GM18951 (cell line): ENCODE measurements around the gene STK32A.

Source experiments
- POLR2A ChIP-seq: IDR thresholded peaks from 4 replicates; pipeline ENCODE4 v1.6.1; 2011; ENCODE audit warnings: mild to moderate bottlenecking; ENCODE audit not compliant: insufficient read length, insufficient read depth; ENCODE audit errors: extremely low read depth
- in situ Hi-C: fragments of 300-500 bp; cut with MboI; formaldehyde crosslinking; loops from one replicate; pipeline ENCODE4 v1.12.0; 2022; ENCODE audit warnings: low sequenced_read_pairs, mixed read lengths, inconsistent platforms; ENCODE audit not compliant: unreplicated experiment

The STK32A gene

DNA sequence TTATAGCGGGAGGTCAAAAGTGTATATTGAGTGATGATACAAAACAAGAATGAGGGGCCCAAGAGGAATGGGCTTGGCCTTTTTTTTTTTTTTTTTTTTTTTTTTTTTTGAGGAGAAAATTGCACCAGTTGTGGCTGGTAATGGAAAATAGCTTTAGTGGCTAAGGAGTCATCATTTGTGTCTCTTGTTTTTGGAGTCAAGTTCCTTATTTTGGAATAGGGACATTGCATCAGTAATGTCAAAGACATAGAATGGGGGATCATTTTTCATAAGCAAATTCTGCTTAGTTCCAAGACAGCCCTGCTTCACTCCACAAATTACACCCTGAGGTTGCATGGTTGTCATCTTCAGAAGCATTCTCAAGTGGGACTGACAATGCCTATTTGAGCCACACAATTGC lies 137.4 kb downstream of the STK32A start:
- no peak for TF ChIP-seq POLR2A
- in situ Hi-C loops = no loop called here

GRCh38 chr5:147373328-147373727 lies 138.5 kb downstream of the STK32A start:
- in situ Hi-C loops = no loop called here
- no peak for TF ChIP-seq POLR2A

DNA sequence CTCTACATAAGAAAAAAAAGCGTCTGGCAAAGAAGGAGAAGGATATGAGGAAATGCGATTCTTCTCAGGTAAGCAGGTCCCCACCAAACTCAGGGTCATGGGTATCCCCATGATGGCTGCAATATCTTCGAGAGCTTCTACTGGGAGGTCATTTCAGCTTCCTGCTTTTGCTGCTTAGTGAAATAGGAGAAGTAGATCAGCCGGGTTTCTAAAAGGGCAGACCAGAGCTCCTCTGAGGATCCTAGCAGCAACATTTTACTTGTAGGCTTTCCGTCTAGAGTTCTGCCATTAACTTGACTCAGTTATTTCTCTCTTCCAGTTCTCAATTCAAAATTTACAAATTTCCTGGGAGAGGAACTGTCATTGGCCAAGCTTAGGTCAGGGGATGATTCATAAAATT lies 140.3 kb downstream of the STK32A start:
- TF ChIP-seq POLR2A = no peak
- in situ Hi-C loops = no loop called here

DNA sequence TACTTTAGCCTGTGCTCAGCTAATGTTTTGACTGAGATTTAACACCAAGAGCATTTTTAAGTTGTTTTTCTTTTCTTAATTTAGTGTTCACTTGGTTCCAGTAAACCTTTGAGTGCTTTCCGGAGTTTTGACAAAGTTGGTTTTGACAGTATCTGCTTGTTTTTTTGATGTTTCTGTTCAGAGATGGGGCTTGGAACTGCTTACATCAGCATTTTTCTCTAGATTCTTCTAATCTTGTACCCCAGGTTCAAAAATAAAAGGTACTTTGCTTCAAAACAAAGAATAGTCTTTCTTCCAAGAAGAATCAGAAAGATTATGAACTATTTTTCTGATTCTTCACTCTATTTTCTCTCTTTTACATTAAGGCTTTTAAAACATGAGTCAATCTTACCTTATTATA lies 142.9 kb downstream of the STK32A start:
- in situ Hi-C loops = no loop called here
- no peak for TF ChIP-seq POLR2A

DNA sequence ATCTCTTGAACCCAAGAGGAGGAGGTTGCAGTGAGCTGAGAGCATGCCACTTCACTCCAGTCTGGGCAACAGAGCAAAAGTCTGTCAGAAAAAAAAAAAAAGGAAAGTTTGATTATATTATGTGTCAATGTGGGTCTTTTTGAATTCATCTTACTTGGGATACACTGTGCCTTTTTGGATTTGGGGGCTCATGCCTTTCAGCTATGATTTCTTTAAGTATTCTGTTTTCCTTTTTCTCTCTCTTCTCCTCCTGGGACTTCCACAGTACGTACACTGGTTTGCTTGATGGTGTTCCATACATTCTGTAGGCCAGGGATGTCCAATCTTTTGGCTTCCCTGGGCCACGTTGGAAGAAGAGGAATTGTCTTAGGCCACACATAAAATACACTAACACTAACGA lies 146.7 kb downstream of the STK32A start:
- in situ Hi-C loops = no loop called here
- TF ChIP-seq POLR2A = no peak

DNA sequence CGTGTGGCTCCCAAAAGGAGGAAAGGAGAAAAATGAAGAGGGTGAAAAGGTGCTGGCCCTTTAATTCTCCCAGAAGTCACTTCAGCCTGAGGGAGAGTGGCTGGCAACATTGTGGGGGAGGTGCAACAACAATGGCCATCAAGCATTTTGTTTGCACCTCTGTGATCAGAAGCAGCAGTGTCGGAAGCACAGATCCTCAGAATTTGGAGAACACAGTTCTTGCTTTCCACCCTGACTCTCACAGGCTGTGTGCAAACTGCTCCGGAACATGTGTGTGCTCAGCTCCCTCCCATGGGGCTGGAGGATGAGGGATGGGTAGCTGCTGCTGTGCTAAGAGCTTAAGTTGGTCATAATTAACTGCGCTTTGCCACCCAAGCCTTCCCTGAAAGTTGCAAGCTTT lies 147.9 kb downstream of the STK32A start:
- in situ Hi-C loops = no loop called here

DNA sequence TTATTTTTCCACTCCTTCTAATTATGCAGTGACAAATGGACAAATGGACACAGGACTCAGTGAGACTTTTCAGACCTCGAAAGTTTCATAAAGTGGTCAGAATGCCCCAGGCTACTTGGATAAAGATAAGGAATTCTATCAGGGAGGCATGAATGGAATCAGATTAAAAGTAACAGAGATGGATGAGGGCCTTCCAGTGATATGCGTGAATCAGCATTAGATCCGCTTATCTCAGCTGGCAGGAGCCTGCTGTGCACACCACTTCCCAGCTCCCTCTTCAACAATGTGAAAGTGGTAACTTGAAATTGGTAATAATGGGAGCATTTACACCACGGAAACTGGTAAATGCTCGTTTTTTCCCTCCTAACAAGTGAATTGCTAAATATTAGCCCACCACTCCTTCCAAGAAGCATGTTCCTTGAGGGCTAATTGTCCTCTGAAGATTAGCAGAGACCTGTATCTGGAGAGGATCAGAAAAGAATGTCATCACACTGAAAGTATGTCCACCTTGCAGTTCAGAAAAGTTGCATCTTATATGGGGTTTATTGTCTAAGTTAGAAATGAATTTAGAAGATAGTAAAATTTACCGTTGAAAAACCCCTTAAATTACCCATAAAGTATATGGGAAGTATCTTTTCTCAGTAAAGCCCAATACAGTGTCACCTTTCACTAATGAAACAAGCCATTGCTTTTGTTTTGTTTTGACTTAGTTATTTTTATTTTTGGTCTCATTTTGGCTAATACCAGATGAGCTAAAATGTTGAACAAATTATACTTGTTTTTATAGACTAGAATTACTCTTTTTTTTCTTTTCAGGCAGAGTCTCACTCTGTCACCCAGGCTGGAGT lies 149.7 kb downstream of the STK32A start:
- in situ Hi-C loops = no loop called here
- no peak for TF ChIP-seq POLR2A

More for the DNA sequence above, 147.9 kb downstream of the STK32A start:
- TF ChIP-seq POLR2A = no peak

DNA sequence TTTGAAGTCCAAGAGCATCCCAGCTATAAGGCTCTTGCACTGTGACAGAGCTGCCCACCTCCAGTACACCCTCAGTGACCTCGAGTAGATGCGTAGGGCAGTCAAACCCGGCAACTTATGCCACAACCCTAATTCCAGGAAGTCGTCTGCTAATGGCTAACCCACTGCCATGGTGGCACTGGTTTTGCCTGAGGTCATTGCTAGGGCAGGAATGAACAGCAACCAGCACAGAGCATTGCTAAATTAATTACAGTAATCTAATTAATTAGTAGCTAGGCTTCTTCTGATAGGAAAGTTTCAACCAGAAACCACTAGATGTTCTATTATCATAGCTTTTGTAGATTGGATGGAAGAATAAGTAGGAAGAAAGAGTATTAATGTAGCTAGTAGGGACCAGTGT lies 152.3 kb downstream of the STK32A start:
- no peak for TF ChIP-seq POLR2A
- in situ Hi-C loops = no loop called here

- in situ Hi-C loops = no loop called here
These were observed 153.6 kb downstream of the STK32A start for GRCh38 chr5:147388184-147389108.

GRCh38 chr5:147390654-147391225 lies 155.9 kb downstream of the STK32A start:
- TF ChIP-seq POLR2A = no peak
- in situ Hi-C loops = no loop called here

More at GRCh38 chr5:147388184-147389108, 153.6 kb downstream of the STK32A start:
- TF ChIP-seq POLR2A = no peak

- in situ Hi-C loops = no loop called here
- no peak for TF ChIP-seq POLR2A
These were observed 157.0 kb downstream of the STK32A start for GRCh38 chr5:147391781-147392180.

DNA sequence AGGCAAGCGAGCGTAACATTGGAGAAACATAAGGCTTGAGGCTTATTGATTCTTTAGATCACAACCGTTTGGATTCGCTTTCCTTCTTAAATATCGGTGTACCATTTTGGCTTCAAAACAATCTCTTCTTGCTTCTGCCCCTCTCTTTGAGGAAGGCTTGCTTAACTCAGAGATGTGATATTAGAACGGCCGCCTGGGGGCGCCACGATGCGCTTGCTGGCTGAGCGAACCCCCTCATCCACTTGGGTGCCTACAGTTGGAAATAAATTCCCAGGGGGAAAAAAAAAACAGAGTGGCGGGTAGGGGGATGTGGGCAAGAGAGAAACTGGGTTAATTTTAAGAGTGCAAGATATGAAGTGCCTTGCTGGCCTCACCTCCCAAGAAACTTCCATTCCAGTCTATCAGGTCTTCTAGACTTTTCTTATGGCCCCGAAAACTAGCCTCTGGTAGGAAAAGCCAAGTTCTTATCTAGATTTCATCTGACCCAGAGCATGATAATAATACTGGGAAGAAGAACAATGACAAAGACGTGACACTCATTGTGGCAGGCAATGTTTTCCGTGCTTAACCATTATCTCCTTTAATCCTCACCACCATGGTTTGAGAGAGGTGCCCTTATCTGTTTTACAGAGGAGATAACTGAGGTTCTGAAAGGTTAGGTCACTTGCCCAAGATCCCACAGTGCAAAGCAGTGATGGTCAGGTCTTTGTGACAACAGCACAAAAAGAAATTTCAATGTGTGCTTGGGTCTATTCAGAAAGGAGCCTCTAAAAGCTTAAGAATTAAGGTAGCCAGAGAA lies 159.2 kb downstream of the STK32A start:
- TF ChIP-seq POLR2A = no peak
- in situ Hi-C loops = no loop called here
